ENCODE data around the gene CAMKK1. TPM values are rescaled to one million over a fixed set of nuclear protein-coding genes. Genes with fewer than 3 reads are reported as not detected.

CAMKK1 gene
- total and polyA plus RNA-seq, 4 donors: 3.8 to 14.9 (median 9.4) TPM

- no peak for ATAC-seq (ENCODE audit: insufficient read depth, low FRiP score)
- peaks cover 0 to 11% (median 0%) of the 10 kb centered on the region in 4 donors for H3K36me3 ChIP-seq (ENCODE audit: control insufficient read depth in 4 of 4, insufficient read depth in 4 of 4, low read length in 4 of 4)
- 91 to 95% methylated on average over 26 to 28 of the region's 28 CpGs for WGBS, 2 donors
- TF ChIP-seq CTCF (IDR thresholded peaks at IDR 0.05; ENCODE audit: control extremely low read depth, extremely low read depth): no peak
- no peak for DNase-seq
- H3K27ac ChIP-seq (ENCODE audit: low read depth in 1 of 2, low read length in 1 of 2): no peak overlapping the region
- peaks cover 0 to 19% (median 0%) of the 10 kb centered on the region in 5 donors for H3K4me1 ChIP-seq (ENCODE audit: control insufficient read depth in 5 of 5, insufficient read depth in 5 of 5, low read length in 5 of 5)
- no peaks in the 10 kb centered on the region for H3K27me3 ChIP-seq (ENCODE audit: control insufficient read depth in 3 of 3, insufficient read depth in 3 of 3, low read length in 2 of 3)
- no peak overlapping the region for H3K4me3 ChIP-seq
- H3K9ac ChIP-seq (ENCODE audit: insufficient read depth in 1 of 2, low read length in 2 of 2): no peak overlapping the region
- no peaks in the 10 kb centered on the region for H3K9me3 ChIP-seq (ENCODE audit: control insufficient read depth in 4 of 4, insufficient read depth in 3 of 4, low read length in 3 of 4)
Measured at GRCh38 chr17:3861761-3862681, 30.8 kb downstream of the CAMKK1 start.

- no peaks in the 10 kb centered on the region for H3K27me3 ChIP-seq (ENCODE audit: control insufficient read depth in 3 of 3, insufficient read depth in 3 of 3, low read length in 2 of 3)
- peaks cover 0 to 18% (median 0%) of the 10 kb centered on the region in 5 donors for H3K4me1 ChIP-seq (ENCODE audit: control insufficient read depth in 5 of 5, insufficient read depth in 5 of 5, low read length in 5 of 5)
- 93 to 95% methylated on average over 30 of the region's 30 CpGs for WGBS, 2 donors
- no peak for ATAC-seq (ENCODE audit: insufficient read depth, low FRiP score)
- no peak overlapping the region for H3K4me3 ChIP-seq
- no peak overlapping the region for H3K9ac ChIP-seq (ENCODE audit: insufficient read depth in 1 of 2, low read length in 2 of 2)
- H3K27ac ChIP-seq (ENCODE audit: low read depth in 1 of 2, low read length in 1 of 2): no peak overlapping the region
- no peak for DNase-seq
- no peaks in the 10 kb centered on the region for H3K9me3 ChIP-seq (ENCODE audit: control insufficient read depth in 4 of 4, insufficient read depth in 3 of 4, low read length in 3 of 4)
- TF ChIP-seq CTCF (IDR thresholded peaks at IDR 0.05; ENCODE audit: control extremely low read depth, extremely low read depth): no peak
- H3K36me3 ChIP-seq (ENCODE audit: control insufficient read depth in 4 of 4, insufficient read depth in 4 of 4, low read length in 4 of 4): peaks cover 0 to 11% (median 0%) of the 10 kb centered on the region in 4 donors
Measured at GRCh38 chr17:3860939-3861700, 31.7 kb downstream of the CAMKK1 start.

GRCh38 chr17:3859940-3860339 lies 32.9 kb downstream of the CAMKK1 start:
- no peak overlapping the region for H3K4me3 ChIP-seq
- 74 to 87% methylated on average over 9 of the region's 9 CpGs for WGBS, 2 donors
- DNase-seq: peak in 2 of 3 donors; percentile 29 to 37
- no peak overlapping the region for H3K9ac ChIP-seq (ENCODE audit: insufficient read depth in 1 of 2, low read length in 2 of 2)
- peaks cover 0 to 11% (median 0%) of the 10 kb centered on the region in 4 donors for H3K36me3 ChIP-seq (ENCODE audit: control insufficient read depth in 4 of 4, insufficient read depth in 4 of 4, low read length in 4 of 4)
- no peak for TF ChIP-seq CTCF (IDR thresholded peaks at IDR 0.05; ENCODE audit: control extremely low read depth, extremely low read depth)
- H3K9me3 ChIP-seq (ENCODE audit: control insufficient read depth in 4 of 4, insufficient read depth in 3 of 4, low read length in 3 of 4): no peaks in the 10 kb centered on the region
- no peaks in the 10 kb centered on the region for H3K27me3 ChIP-seq (ENCODE audit: control insufficient read depth in 3 of 3, insufficient read depth in 3 of 3, low read length in 2 of 3)
- no peak for ATAC-seq (ENCODE audit: insufficient read depth, low FRiP score)
- H3K27ac ChIP-seq (ENCODE audit: low read depth in 1 of 2, low read length in 1 of 2): no peak overlapping the region
- H3K4me1 ChIP-seq (ENCODE audit: control insufficient read depth in 5 of 5, insufficient read depth in 5 of 5, low read length in 5 of 5): peaks cover 0 to 6% (median 0%) of the 10 kb centered on the region in 5 donors
